ENCODE data around the gene ADIRF.
"Not testable (repeated sequence)": the region's sequence is repeated elsewhere in the genome, so short reads cannot be mapped to it uniquely, and the experiment has no call there.

ADIRF gene

DNA sequence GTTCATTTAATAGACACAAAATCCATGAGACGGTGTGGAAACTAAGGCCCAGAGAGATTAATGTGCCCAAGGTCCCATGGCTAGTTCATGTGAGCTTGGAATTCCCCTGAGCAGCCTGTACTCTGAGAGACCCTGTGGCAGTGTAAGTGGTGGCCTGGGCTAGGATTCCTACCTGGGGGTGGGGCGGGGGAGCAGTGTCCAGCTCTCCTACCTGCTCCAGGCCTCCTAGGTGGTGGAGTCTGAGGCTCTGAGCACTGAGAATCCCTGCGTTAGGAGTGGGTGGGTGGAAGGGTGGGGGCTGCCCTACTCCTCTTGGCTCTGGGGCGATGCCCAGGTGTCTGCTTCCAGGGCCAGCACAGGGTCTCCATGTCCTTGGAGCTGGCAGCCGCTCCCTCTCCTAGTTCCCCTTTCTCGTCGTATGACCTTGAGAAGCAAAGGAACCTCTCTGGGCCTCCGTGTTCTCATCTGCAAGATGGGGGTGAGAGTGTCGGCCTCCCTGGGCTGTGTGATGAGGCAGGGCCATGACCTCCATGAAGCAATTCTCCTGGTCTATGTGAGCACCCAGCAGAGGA, 7.3 kb upstream of the ADIRF start:
- DNase-seq (ENCODE audit: low read depth in 2 of 2), result no peak

- no peak for DNase-seq (ENCODE audit: low read depth in 2 of 2)
Measured at GRCh38 chr10:86961481-86962091, 6.7 kb upstream of the ADIRF start.

GRCh38 chr10:86962136-86962980, 5.9 kb upstream of the ADIRF start:
- DNase-seq (ENCODE audit: low read depth in 2 of 2), result no peak

DNA sequence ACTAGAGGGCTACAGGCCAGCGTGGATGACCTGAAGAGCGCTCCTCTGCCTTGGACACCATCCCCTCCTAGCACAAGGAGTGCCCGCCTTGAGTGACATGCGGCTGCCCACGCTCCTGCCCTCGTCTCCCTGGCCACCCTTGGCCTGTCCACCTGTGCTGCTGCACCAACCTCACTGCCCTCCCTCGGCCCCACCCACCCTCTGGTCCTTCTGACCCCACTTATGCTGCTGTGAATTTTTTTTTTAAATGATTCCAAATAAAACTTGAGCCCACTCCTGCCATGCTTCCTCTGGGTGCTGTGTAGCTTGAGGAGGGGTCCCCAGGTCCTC, 5.3 kb upstream of the ADIRF start:
- no peak for DNase-seq (ENCODE audit: low read depth in 2 of 2)

- DNase-seq (ENCODE audit: low read depth in 2 of 2), result no peak
Measured at GRCh38 chr10:86963341-86963919, 4.9 kb upstream of the ADIRF start.

DNA sequence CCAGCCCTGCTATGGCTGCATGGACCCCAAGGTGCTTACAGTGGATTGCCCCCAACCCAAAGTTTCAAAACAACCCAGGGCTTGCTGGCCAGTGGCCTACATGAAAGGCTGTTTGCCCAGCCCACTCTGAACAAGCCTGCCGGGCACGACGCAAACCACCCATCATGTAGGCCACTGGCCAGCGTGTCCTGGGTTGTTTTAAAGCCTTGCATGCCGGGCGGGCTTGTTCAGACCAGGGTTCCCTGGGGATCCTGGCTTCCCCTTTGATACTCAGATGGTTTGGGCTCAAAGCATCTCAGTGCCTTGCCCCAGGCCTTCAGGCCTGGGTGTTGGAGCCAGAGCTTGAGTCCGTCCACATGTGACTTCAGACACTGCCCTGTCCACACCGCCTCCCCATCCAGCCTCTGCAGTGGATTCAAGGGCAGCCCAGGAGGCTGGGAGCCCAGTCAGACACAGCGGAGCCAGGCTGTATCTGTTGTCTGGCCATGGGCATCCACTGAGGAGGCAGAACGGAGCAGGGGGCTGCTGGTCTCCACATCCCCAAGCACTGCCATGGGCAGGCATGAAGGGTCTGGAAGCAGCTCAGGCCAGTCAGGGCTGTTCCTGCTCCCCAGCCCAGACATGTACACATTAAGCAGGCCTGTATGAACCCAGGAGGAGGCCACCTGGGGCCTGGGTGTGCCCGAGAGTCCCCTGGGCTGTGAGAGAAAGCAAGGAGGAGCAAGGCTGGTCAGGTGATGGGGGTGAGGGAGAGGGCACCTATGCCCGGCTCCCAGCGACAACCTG, 4.0 kb upstream of the ADIRF start:
- no peak for DNase-seq (ENCODE audit: low read depth in 2 of 2)

DNA sequence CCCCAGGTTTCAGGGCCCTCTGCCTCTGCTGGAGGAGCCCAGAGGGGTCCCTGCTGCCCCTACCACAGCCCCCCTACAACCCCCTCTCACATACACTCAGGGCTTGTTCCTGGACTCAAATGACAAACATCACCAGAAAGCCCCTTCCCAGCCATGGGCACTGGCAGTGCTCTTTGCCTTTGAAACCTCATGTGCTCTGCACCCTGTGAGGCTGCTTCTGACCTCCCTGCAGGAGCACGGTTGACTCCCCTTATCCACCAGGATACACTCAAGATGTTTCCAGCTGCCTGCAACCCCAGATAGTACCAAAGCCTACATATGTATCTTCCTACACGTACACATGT, 3.5 kb upstream of the ADIRF start:
- no peak for DNase-seq (ENCODE audit: low read depth in 2 of 2)

- no peak for DNase-seq (ENCODE audit: low read depth in 2 of 2)
Measured at GRCh38 chr10:86965986-86966654, 2.2 kb upstream of the ADIRF start.

DNA sequence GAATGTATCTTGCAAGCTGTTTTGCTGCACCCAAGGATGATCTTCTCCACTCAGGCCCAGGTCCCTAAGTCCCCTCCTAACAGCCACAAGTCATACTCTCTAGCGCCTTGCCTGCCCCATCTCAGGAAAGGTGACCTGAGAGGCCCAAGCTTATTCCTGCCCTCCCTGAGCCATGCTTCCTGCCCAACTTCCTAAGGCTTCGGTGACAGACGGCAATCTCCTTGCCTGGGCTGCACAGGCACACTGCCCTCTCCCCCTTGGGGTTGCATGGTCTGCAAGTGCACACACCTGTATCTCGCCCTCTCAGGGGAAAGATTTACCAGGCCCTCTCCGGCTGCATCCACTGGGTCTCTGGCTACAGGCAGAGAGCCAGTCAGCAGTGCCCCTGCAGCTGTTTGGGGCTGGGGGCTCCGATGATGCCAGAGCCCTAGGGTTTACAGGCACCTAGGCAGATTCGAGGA, 771 bp upstream of the ADIRF start:
- no peak for DNase-seq (ENCODE audit: low read depth in 2 of 2)

DNA sequence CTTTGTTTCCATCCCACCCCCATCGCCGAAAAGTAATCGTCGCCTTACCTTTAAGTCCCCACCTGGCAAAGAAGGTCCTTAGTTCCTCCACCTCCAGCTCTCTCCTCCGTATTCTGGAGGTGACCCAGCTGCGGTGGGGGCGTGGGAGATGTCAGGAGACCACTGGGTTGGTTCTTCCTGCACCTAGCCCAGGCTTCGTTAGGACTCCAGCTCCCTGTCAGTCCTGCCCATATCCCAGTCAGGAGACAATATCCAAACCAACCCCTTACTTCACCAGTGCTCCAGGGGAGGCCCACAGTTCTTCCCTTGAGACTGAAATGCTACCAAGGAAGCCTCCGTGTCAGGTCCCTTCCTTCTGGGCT, 693 bp downstream of the ADIRF start:
- DNase-seq (ENCODE audit: low read depth in 2 of 2), result no peak

- DNase-seq (ENCODE audit: low read depth in 2 of 2), result no peak
Measured at GRCh38 chr10:86969421-86970041, 1.2 kb downstream of the ADIRF start.

DNA sequence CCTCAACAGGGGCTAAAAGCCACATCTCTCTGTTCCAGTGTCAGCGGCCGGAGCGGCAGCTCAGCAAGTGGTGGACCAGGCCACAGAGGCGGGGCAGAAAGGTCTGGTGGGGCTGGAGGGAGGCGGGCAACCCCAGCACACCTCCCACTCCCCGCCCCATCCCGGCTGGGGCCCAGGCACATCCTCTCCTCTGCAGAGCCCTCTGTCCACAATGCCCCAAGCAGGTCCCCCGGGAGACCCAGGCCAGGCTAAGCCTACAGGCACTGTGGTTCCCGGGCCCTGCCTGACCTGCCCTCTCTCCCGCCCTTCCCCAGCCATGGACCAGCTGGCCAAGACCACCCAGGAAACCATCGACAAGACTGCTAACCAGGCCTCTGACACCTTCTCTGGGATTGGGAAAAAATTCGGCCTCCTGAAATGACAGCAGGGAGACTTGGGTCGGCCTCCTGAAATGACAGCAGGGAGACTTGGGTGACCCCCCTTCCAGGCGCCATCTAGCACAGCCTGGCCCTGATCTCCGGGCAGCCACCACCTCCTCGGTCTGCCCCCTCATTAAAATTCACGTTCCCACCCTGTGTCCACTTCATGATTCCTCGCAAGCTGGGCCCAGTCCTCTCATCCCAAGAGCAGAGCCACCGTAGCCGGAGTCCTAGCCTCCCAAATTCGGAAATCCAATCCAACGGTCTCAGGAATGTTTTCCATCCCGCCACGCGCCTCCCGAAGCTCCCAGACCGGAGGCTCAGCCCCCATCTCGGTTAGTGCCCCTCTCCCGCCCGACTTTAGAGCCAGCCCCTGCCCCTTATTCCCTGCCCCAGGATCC, 2.1 kb downstream of the ADIRF start:
- no peak for DNase-seq (ENCODE audit: low read depth in 2 of 2)

DNA sequence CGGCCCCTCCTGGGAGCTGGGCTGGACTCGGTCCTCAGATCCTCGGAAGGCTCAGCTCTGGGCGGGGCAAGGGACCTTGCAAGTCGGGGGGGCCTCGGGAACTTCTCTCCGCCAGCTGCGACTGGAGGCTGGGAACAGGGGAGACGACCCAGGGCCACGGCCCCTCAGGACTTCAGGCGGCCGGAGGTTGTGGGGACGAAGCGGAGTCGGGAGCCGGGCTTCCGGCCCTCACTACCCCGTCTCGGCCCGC, 2.6 kb downstream of the ADIRF start:
- no peak for DNase-seq (ENCODE audit: low read depth in 2 of 2)

- peak; percentile 74 to 79 for DNase-seq (ENCODE audit: low read depth in 2 of 2)
Measured at GRCh38 chr10:86971232-86971991, 3.1 kb downstream of the ADIRF start.

DNA sequence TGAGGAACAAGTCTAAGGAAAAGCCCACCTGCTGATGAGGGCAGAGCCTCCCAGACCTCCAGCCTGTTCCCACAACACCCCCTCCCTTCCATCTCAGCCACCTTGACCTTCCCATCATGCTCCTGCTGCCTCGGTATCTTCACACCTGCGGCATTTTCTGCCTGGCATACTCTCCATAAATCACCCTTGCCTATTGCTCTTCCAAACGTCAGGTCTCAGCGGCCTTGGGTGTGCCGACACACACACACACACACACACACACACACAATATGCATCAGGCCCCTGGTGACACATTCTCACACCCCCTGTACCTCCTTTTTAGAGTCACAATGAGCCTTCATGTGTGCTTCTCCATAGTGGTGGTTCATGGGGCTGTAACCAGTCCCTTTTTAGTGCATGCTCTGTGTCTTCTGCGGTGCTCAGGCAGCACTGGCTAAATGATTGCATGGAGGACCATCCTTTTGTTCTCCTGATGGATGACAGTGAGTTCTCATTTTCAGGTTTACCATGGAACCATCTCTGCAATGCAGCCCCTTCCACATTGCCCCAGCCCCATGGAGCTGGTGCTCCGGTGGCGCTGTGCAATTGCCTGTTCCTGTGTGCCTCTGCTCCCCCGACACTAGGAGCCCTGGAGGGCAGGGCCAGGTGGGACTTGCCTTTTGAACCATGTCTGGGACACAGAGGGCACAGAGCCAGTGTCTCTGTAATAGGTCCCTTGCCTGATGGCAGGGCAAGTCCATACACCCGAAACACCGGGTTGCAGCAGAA, 4.5 kb downstream of the ADIRF start:
- no peak for DNase-seq (ENCODE audit: low read depth in 2 of 2)

GRCh38 chr10:86974484-86974883, 6.2 kb downstream of the ADIRF start:
- DNase-seq (ENCODE audit: low read depth in 2 of 2), result no peak

GRCh38 chr10:86976362-86977056, 8.2 kb downstream of the ADIRF start:
- DNase-seq (ENCODE audit: low read depth in 2 of 2), result no peak

- DNase-seq (ENCODE audit: low read depth in 2 of 2), result not testable (repeated sequence)
Measured at GRCh38 chr10:86978457-86978856, 10.2 kb downstream of the ADIRF start.
